Measurements from ENCODE around the gene IPO4.

Gene IPO4

DNA sequence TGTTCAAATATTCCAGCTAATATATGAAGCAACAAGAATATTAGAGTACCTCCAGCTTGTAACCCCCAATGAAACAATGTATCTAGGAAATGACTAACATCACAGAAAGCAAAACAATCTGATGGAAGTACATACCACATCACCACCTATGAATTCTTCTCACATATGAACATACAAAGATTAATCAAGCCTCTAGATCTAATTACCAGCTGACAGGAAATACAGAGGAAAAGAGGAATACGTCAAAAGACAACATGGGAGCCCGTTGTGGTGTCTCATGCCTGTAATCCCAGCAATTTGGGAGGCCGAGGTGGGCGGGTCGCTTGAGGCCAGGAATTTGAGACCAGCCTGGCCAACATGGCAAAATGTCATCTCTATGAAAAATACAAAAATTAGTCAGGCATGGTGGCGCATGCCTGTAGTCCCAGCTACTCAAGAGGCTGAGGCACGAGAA, 36.0 kb upstream of the IPO4 start:
- TF ChIP-seq POLR2AphosphoS5 (IDR thresholded peaks at IDR 0.05; ENCODE audit: low read depth, low read length) = no peak
- TF ChIP-seq SIN3A (IDR thresholded peaks at IDR 0.05; ENCODE audit: borderline replicate concordance, insufficient read depth, low read length) = no peak
- no peak for TF ChIP-seq REST (IDR thresholded peaks at IDR 0.05; ENCODE audit: insufficient read depth in 1 of 2, low read depth in 2 of 2, low read length in 2 of 2)
- TF ChIP-seq TAF1 (IDR thresholded peaks at IDR 0.05; ENCODE audit: borderline replicate concordance, insufficient read depth, low read length) = no peak
- no peak for TF ChIP-seq FOXP2 (optimal IDR thresholded peaks at IDR 0.05; ENCODE audit: borderline replicate concordance, extremely low read depth, extremely low read length, insufficient read depth)

DNA sequence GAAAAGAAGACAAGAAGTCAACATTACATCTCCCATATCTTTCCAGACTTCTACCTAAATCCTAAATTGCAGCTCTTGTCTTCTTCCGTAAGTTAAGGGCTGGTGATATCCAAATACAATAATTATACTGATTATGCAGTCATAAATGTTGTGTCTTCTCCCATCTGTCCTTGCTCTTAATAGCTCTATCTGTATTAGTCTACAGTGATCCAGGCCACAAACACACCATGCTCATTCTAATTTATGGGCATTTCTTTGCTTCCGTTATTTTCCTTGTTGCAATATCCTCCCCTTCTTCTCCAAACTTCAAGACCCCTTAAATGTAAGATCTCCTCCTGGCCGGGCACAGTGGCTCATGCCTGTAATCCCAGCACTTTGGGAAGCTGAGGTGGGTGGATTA, 30.9 kb upstream of the IPO4 start:
- no peak for TF ChIP-seq SIN3A (IDR thresholded peaks at IDR 0.05; ENCODE audit: borderline replicate concordance, insufficient read depth, low read length)
- TF ChIP-seq TAF1 (IDR thresholded peaks at IDR 0.05; ENCODE audit: borderline replicate concordance, insufficient read depth, low read length) = no peak
- no peak for TF ChIP-seq POLR2AphosphoS5 (IDR thresholded peaks at IDR 0.05; ENCODE audit: low read depth, low read length)
- no peak for TF ChIP-seq FOXP2 (optimal IDR thresholded peaks at IDR 0.05; ENCODE audit: borderline replicate concordance, extremely low read depth, extremely low read length, insufficient read depth)
- no peak for TF ChIP-seq REST (IDR thresholded peaks at IDR 0.05; ENCODE audit: insufficient read depth in 1 of 2, low read depth in 2 of 2, low read length in 2 of 2)

GRCh38 chr14:24219080-24219479, 30.5 kb upstream of the IPO4 start:
- TF ChIP-seq SIN3A (IDR thresholded peaks at IDR 0.05; ENCODE audit: borderline replicate concordance, insufficient read depth, low read length) = no peak
- no peak for TF ChIP-seq TAF1 (IDR thresholded peaks at IDR 0.05; ENCODE audit: borderline replicate concordance, insufficient read depth, low read length)
- TF ChIP-seq POLR2AphosphoS5 (IDR thresholded peaks at IDR 0.05; ENCODE audit: low read depth, low read length) = no peak
- no peak for TF ChIP-seq REST (IDR thresholded peaks at IDR 0.05; ENCODE audit: insufficient read depth in 1 of 2, low read depth in 2 of 2, low read length in 2 of 2)
- no peak for TF ChIP-seq FOXP2 (optimal IDR thresholded peaks at IDR 0.05; ENCODE audit: borderline replicate concordance, extremely low read depth, extremely low read length, insufficient read depth)

GRCh38 chr14:24216345-24216699, 27.7 kb upstream of the IPO4 start:
- TF ChIP-seq POLR2AphosphoS5 (IDR thresholded peaks at IDR 0.05; ENCODE audit: low read depth, low read length) (no peak), SIN3A (IDR thresholded peaks at IDR 0.05; ENCODE audit: borderline replicate concordance, insufficient read depth, low read length) (no peak), FOXP2 (optimal IDR thresholded peaks at IDR 0.05; ENCODE audit: borderline replicate concordance, extremely low read depth, extremely low read length, insufficient read depth) (no peak), REST (IDR thresholded peaks at IDR 0.05; ENCODE audit: insufficient read depth in 1 of 2, low read depth in 2 of 2, low read length in 2 of 2) (no peak), TAF1 (IDR thresholded peaks at IDR 0.05; ENCODE audit: borderline replicate concordance, insufficient read depth, low read length) (no peak)

Measured in PFSK-1 (cell line).